ENCODE results near the gene TRMT10A. TPM values are rescaled to one million over a fixed set of nuclear protein-coding genes. Genes with fewer than 3 reads are reported as not detected.

TRMT10A gene
- total and polyA plus RNA-seq, 8 donors: 2.3 to 4.8 (median 3.3) TPM

DNA sequence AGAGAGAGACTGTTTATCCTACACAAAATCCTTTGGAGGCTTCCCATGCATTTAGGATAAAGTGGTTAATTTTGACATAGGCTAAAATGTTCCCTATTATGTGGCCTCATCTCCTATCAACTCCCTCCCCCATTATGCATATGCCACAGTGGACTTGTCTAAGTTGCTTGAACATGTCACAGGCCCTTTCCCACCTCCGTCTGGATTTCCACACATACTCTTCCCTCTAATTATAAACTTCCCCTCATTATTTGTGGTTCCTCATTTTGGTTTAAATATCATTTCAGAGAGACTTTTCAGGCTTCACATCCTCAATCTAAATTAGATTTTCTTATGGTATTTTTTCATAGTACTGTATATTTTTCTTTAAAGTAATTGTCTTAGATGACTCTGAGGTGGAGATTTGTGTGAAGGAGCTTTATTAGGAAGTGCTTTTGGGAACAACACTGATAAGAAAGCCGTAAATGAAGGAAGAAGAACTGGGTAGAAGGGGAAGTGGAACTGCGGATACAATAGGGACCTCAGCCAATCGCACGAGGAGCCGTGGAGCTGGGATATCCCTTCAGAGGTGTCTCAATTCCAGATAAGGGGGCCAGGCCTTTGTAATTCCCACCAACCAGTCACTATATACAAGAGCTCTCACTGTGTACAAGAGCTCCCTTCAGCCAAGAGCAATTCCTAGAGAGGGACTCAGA, 45.1 kb downstream of the TRMT10A start:
- WGBS, 2 donors: 79 to 86% methylated on average over 6 of the region's 6 CpGs
- FAIRE-seq (no peak), ATAC-seq (no peak), DNase-seq (no peak)
- Histone ChIP-seq H3K36me3 (no peaks in the 10 kb centered on the region), H3K27ac (no peak overlapping the region), H3K9me3 (no peaks in the 10 kb centered on the region), H3K27me3 (no peaks in the 10 kb centered on the region), H3K4me1 (no peaks in the 10 kb centered on the region), H3K4me3 (no peak overlapping the region)
- intact Hi-C loops (cut with DNase I): no loop called here
- TF ChIP-seq, protein P1, sequence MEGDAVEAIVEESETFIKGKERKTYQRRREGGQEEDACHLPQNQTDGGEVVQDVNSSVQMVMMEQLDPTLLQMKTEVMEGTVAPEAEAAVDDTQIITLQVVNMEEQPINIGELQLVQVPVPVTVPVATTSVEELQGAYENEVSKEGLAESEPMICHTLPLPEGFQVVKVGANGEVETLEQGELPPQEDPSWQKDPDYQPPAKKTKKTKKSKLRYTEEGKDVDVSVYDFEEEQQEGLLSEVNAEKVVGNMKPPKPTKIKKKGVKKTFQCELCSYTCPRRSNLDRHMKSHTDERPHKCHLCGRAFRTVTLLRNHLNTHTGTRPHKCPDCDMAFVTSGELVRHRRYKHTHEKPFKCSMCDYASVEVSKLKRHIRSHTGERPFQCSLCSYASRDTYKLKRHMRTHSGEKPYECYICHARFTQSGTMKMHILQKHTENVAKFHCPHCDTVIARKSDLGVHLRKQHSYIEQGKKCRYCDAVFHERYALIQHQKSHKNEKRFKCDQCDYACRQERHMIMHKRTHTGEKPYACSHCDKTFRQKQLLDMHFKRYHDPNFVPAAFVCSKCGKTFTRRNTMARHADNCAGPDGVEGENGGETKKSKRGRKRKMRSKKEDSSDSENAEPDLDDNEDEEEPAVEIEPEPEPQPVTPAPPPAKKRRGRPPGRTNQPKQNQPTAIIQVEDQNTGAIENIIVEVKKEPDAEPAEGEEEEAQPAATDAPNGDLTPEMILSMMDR (IDR thresholded peaks at IDR 0.05): no peak

DNA sequence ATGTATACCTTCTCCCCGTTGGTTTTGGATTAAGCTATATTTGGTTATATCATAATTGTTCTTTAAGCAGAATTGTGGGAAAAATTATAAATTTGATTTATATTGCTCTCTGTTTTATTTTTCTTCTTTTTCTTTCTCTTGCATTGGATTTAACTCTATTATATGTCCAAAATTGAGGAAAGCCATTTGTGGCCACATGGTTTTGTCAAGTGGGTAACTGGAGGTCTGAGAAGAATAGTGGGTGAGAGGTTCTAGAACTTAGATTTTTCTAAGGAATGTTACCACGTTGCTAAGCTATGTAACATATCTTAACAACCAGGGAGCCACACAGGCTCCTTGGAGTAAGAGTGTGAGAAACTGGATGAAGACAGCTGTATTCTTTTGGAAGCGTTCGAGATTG, 53.1 kb downstream of the TRMT10A start, which contains the start of gene C4orf17:
Gene C4orf17, plus strand, starts transcription at position 301 of the 400 bp plus-strand sequence. CDS start 2,061 bp downstream, outside the sequence.
- DNase-seq (no peak), ATAC-seq (no peak), FAIRE-seq (no peak)
- TF ChIP-seq, protein P1 (IDR thresholded peaks at IDR 0.05): no peak
- no peaks in the 10 kb centered on the region for H3K9me3 ChIP-seq
- no peaks in the 10 kb centered on the region for H3K36me3 ChIP-seq
- no peaks in the 10 kb centered on the region for H3K27me3 ChIP-seq
- no peaks in the 10 kb centered on the region for H3K4me1 ChIP-seq
- no peak within 1 kb of the TSS for H3K27ac ChIP-seq
- intact Hi-C loops (cut with DNase I): no loop called here
- no peak within 1 kb of the TSS for H3K4me3 ChIP-seq
- 73 to 76% methylated on average over 4 of the region's 4 CpGs for WGBS, 2 donors

DNA sequence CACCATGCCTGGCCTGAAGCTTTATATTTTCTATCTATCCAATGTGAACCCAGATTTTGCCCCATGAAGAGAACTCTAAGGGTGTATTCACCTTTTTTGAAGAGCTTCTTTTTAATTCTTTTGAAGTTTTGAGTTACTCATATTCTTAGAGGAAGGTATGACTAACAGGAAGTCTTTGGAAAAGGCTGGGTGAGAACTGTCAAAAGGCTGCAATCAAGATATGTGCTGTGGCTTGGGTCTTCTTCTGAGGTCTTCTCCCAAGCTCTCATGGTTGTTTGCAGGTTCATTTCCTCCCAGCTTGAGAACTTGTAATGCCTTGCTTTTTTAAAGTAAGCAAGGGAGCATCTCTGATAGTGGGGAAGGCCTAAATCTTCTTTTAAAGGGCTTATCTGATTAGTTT, 56.1 kb downstream of the TRMT10A start:
- no peak for DNase-seq
- intact Hi-C loops (cut with DNase I): no loop called here
- H3K4me1 ChIP-seq: no peaks in the 10 kb centered on the region
- no peak for FAIRE-seq
- ATAC-seq: no peak
- TF ChIP-seq, protein P1 (IDR thresholded peaks at IDR 0.05): no peak
- H3K27me3 ChIP-seq: no peaks in the 10 kb centered on the region
- H3K27ac ChIP-seq: no peak overlapping the region
- no peak overlapping the region for H3K4me3 ChIP-seq
- H3K36me3 ChIP-seq: no peaks in the 10 kb centered on the region
- H3K9me3 ChIP-seq: no peaks in the 10 kb centered on the region

DNA sequence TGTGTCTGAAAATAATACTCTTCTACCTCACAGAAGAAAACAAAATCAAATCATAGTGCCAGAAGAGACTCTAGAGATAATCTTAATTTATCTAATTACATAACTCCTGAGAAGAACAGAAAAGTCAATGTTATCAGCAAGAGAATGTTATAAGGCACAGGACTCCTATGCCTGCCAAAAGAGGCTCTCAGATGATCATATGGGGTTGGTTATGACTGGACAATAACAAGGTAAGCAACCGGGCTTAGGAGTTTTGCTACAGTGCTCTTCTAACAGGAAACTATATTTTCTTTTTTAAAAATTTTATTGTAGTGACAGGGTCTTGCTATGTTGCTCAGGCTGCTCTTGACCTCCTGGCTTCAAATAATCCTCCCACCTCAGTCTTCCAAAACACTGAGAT, 56.5 kb downstream of the TRMT10A start:
- Histone ChIP-seq H3K4me3 (no peak overlapping the region), H3K9me3 (no peaks in the 10 kb centered on the region), H3K27ac (no peak overlapping the region), H3K27me3 (no peaks in the 10 kb centered on the region), H3K36me3 (no peaks in the 10 kb centered on the region), H3K4me1 (no peaks in the 10 kb centered on the region)
- 78 to 80% methylated on average over 1 of the region's 1 CpG for WGBS, 2 donors
- intact Hi-C loops (cut with DNase I): no loop called here
- no peak for ATAC-seq
- no peak for DNase-seq
- no peak for FAIRE-seq
- TF ChIP-seq, protein P1 (IDR thresholded peaks at IDR 0.05): no peak

DNA sequence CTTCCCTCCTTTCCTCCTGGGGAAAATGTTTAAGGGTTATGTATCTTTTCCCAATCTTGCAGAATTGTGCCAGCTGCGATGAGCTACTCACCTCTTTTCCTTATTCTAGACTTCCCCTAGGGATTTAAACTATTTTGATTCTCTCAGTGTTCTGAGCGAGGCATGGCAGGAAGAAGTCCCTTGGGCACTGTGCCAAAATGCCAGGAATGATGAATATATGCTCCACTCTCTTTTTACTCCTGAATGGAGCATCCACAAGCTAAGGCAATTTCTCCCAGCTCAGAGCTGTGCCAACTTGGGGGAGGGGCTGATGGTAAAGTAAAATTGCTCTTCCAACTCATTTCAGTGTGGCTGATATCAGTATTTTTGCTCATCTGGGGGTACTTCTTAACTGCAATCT, 57.1 kb downstream of the TRMT10A start:
- H3K4me1 ChIP-seq: no peaks in the 10 kb centered on the region
- no peaks in the 10 kb centered on the region for H3K9me3 ChIP-seq
- WGBS, 2 donors: 78% methylated on average over 2 of the region's 2 CpGs
- TF ChIP-seq, protein P1 (IDR thresholded peaks at IDR 0.05): no peak
- intact Hi-C loops (cut with DNase I): no loop called here
- H3K4me3 ChIP-seq: no peak overlapping the region
- H3K36me3 ChIP-seq: no peaks in the 10 kb centered on the region
- FAIRE-seq (no peak), ATAC-seq (no peak), DNase-seq (no peak)
- H3K27me3 ChIP-seq: no peaks in the 10 kb centered on the region
- no peak overlapping the region for H3K27ac ChIP-seq
